OCI-LY3 (cell line): Measurements from ENCODE around the gene TMEM168.

Experiments
- EZH2phosphoT487 ChIP-seq: fragments of 200-600 bp; shearing (Covaris generic); IDR thresholded peaks from 2 replicates; pipeline ENCODE4 v1.6.1; 2018; ENCODE audit warnings: antibody characterized with exemption, mixed run types, low read depth
- TF ChIP-seq, protein P1 (sequence below): fragments of 200-600, 300-600 bp; sonication (generic); IDR thresholded peaks from 2 replicates; pipeline ENCODE4 v1.5.1; 2014; ENCODE audit warnings: antibody characterized with exemption, low read length, low read depth

DNA sequence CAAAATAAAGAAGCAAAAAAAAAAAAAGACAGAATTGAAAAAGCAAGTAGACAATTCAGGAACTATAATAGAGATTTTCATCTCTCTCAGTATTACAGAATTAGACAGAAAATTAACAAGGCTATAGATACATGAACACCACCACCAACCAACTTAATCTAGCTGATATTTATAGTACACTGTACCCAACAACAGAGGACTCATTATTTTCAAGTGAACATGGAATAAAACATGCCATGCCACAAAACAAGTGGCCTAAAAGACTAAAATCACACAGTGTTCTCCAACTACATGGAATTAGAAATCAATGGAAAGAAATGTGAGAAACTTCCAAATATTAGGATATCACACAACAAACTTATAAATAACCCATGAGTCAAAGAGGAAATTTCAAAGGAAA, 9.1 kb downstream of the TMEM168 start:
- TF ChIP-seq, protein P1, sequence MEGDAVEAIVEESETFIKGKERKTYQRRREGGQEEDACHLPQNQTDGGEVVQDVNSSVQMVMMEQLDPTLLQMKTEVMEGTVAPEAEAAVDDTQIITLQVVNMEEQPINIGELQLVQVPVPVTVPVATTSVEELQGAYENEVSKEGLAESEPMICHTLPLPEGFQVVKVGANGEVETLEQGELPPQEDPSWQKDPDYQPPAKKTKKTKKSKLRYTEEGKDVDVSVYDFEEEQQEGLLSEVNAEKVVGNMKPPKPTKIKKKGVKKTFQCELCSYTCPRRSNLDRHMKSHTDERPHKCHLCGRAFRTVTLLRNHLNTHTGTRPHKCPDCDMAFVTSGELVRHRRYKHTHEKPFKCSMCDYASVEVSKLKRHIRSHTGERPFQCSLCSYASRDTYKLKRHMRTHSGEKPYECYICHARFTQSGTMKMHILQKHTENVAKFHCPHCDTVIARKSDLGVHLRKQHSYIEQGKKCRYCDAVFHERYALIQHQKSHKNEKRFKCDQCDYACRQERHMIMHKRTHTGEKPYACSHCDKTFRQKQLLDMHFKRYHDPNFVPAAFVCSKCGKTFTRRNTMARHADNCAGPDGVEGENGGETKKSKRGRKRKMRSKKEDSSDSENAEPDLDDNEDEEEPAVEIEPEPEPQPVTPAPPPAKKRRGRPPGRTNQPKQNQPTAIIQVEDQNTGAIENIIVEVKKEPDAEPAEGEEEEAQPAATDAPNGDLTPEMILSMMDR: no peak
- TF ChIP-seq EZH2phosphoT487: no peak
